Measurements from ENCODE around the gene SLC4A2.

SLC4A2 gene

DNA sequence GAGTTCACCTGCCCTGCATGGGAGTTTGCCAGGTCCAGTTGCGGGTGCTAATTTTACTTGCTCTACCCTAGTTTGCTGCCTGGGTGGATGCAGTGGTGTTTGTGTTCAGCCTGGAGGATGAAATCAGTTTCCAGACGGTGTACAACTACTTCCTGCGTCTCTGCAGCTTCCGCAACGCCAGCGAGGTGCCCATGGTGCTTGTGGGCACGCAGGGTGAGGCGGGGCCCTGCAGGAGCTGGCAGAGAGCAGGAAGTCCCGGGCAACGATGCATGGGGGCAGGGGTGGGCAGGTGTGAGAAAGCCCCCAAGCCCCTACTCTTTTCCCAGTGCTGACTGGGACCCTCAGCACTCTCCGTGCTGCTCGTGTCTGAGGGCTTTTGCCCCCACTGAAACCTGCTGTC, 58.2 kb downstream of the SLC4A2 start:
- no peak for DNase-seq

DNA sequence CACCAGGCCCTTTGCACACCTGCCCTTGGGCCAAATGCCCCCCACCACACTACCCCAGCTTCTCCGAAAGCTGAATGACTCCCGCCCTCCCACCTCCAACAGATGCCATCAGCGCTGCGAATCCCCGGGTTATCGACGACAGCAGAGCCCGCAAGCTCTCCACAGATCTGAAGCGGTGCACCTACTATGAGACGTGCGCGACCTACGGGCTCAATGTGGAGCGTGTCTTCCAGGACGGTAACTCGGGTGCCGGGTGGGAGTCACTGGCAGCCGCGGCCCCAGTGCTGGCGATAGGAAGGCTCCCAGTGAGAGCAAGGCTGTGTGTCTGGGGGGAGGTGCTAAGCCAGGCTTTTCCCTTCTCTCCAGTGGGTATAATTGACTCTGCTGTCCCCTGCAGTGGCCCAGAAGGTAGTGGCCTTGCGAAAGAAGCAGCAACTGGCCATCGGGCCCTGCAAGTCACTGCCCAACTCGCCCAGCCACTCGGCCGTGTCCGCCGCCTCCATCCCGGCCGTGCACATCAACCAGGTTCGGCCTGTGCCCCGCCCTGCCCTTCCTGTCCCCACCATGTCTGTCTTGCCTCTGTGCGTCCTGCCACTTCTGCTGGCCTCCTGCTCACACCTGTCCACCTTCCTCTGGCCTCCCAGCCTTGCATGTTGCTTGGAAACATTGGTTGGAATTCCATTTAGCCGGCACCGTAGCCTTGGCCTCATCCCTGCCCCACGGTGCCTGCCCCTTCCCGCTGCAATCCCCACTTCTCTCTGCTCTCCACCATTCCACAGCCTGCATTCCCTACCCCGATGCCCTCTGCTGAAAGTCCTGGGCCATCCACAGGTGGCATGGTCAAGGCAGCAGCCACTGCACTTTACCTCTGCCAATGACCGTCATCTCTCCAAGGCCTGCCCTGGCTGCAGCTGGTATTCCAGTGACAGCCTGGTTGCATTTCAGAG, 59.0 kb downstream of the SLC4A2 start:
- no peak for DNase-seq

- DNase-seq: no peak
These were observed 59.6 kb downstream of the SLC4A2 start for GRCh38 chr7:151119055-151119415.

DNA sequence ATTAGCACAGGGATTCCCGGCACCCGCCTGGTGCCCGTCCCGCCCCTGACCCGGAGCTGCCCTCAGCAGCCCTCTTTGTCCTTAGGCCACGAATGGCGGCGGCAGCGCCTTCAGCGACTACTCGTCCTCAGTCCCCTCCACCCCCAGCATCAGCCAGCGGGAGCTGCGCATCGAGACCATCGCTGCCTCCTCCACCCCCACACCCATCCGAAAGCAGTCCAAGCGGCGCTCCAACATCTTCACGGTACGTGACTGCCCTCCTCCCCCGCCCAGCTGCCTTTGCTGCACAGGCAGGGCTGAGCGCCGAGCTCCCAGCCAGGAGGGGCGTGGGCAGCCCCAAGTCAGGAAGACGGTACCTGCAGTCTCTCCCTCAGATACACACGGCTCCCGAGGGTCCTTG, 60.5 kb downstream of the SLC4A2 start:
- DNase-seq: no peak

DNA sequence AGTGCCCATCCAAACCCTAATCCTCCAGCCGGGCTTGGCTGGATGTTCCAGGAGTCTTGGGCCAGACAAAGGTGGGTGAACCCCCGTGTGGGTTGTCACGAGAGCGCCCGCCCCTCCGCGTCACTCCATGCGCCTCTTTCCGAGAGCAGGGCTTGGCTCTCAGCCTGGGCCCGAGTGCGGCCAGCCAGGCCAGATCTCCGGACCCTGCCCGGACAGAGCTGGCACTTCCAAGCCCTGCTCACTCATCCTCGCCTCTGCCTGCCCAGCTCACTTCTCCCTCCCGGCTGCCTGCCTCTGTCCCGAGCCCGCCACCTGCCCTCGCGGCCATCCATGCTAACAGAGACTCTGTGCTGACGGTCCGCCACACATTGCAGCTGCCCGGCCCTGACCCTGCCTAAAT, 61.5 kb downstream of the SLC4A2 start:
- no peak for DNase-seq

GRCh38 chr7:151121380-151122170, 62.2 kb downstream of the SLC4A2 start:
- DNase-seq: no peak

DNA sequence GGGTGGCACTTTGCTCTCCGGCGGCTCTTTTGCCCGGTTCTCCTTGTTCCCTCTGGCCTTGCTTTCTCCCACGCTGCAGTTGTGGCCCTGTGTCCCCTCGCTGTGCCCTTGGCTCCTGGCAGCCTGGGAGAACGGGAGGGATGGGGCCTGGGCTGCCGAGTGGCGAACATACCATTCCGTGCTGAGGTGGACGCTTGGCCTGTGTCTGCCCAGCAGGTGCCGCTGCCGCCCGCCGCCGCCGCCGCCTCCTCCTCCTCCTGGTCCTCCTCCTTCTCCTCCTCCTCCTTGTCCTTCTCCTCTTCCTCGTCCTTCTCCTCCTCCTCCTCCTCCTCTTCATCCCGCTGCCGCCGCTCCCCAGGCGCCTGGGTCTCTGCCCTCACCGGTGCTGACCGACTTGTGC, 62.9 kb downstream of the SLC4A2 start:
- no peak for DNase-seq

GRCh38 chr7:151122796-151123157, 63.4 kb downstream of the SLC4A2 start:
- DNase-seq: no peak

DNA sequence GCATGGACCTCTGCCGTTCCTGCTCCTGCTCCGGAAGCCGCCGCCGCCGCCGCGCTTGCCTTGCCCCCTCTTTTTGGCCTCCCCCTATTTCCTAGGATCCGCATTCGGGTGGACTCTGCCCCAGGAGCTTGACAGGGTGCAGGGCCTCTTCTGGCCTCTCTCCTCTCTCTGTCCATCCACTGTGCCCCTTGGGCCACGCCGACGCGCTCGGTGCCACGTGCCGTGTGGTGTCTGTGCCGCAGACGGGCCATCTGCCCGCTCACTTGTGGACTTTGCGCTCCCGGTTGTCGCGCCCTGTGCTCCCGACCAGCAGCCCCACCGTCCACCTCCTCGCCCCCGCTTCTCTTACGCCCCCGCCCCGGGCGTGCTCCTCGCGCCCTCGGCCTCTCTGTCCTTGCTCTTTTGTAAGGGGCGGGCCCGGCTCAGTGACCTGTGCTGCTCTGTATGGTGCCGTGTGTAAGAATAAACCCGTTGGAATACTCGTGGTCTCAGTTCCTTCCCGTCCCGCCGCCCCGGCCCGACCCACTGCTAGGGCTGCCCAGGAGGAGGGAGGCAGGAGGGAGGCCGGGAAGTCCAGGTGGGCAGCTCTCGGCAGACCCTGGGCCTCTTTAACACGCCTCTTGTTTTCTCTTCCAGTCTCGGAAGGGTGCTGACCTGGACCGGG, 63.9 kb downstream of the SLC4A2 start:
- no peak for DNase-seq

- peak; percentile 29 to 78 for DNase-seq
These were observed 64.6 kb downstream of the SLC4A2 start for GRCh38 chr7:151123822-151124464.

DNA sequence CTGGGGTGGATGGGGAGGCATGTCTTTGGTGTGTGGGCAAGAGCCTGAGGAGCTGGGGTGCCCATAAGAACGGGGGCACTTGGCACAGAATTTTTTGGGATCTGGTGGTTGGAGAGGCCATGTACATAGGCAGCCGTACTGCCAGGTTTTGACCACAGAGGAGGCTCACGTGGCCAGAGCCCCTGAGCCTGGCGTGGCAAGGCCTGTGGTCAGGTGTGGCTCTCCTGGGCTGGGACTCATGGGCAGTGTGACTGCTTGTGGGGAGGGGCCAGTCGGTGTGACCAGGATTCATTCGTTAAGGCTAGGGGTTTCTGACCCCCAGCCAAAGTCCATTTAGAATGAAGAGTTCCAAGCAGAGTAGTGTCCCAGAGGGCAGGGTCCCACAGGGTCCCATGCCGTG, 65.1 kb downstream of the SLC4A2 start:
- DNase-seq: no peak

DNA sequence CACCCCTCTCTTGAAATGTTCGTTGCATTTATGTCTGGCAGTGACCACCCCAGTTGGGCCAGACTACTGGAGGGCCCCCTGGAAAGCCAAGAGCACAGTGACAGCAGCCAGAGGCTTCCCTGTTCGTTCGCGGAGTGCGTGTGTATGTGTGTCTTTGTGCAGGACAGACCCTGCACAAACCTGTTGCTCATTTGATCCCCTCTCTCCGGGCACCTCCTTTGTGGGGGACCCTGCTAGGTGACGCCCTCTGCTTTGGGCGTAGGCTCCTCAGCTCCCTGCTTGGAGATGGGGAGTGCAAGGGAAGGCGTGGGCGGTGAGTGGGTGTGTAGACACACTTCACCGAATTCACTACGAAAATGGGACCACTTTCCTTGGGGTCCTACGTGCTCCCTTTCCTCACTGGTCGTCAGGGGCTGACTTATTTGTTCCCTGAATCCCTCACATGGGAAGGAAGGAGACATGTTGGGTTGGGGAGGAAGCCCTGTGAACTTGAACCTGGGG, 65.6 kb downstream of the SLC4A2 start:
- no peak for DNase-seq

GRCh38 chr7:151125470-151125845, 66.1 kb downstream of the SLC4A2 start:
- no peak for DNase-seq

GRCh38 chr7:151125846-151126481, 66.6 kb downstream of the SLC4A2 start:
- DNase-seq: no peak

Data from NCI-H524 (cell line).